ENCODE results near the gene C1orf198.
A peak's percentile ranks its signal among the peaks of the same experiment; 100 is the strongest.

C1orf198 gene

DNA sequence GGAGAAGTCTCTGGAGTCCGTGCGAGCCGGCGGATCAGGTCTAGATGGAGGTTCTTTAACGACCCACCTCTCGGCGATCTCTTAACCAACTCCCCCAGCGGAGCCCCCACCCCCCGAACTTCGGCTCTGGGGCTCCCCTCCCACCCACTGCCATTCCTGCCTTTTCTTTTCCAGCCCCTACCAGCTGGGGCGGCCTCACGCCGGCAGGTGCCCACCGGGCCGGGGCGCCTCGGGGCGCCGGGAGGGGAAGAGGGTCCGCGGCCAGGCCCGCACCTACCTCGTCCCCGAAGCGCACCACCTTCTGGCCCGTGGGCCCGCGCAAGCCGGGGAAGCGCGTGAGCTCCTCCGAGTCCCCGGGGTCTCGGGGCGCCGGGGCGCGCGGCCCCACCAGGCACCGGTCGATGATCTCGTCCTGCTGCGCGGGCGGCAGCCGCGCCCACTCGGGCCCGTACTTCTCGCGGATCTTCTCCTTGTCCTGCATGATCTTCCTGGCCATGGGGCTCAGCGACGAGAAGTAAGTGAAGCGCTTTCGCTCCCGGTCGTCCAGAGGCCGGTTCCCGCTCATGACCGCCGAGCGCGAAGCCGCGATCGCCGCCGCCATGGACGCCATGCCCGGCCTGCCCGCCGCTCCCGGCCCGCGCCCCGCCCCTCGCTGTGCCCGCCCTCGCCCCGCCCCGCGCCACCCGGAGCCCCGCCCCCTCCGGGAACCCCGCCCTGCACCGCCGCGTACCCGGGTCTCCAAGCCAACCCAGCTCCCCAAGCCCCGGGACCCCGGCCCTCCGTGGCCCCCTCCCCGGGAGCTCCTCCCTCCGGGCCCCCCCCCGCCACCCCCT, at the start of gene C1orf198:
Gene C1orf198, minus strand, starts transcription at position 619 of the 833 bp plus-strand sequence. Its CDS starts 9 bp downstream, at position 610.
- DNase-seq (ENCODE audit: low read depth in 2 of 2, low spot score in 1 of 2): peak; percentile 44 to 47

- DNase-seq (ENCODE audit: low read depth in 2 of 2, low spot score in 1 of 2): peak; percentile 44 to 66
Measured at GRCh38 chr1:230917284-230918135, 49.2 kb upstream of the C1orf198 start.

- DNase-seq (ENCODE audit: low read depth in 2 of 2, low spot score in 1 of 2): no peak
Measured at GRCh38 chr1:230916587-230917283, 48.4 kb upstream of the C1orf198 start.

DNA sequence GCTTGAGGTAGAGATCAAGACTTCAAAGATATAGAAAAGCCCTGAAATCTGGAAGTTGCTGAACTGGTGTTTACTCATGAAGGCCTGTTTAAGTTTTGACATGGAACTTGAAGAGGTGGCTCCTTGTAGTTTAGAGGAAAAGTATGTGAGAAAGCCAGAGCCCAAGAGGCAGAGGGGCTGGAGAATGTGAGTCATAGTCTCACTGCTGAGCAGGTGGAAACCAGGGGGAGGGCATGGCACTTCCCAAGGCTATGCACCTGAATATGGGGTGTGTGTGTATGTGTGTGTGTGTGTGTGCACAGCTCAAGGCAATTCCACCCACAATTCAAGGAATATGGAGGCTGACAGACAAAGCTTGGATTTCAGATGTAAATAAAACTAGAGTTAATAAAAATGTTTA, 46.8 kb upstream of the C1orf198 start:
- DNase-seq (ENCODE audit: low read depth in 2 of 2, low spot score in 1 of 2): no peak

GRCh38 chr1:230913496-230913895, 45.2 kb upstream of the C1orf198 start:
- no peak for DNase-seq (ENCODE audit: low read depth in 2 of 2, low spot score in 1 of 2)

GRCh38 chr1:230910755-230911117, 42.4 kb upstream of the C1orf198 start:
- DNase-seq (ENCODE audit: low read depth in 2 of 2, low spot score in 1 of 2): no peak

DNA sequence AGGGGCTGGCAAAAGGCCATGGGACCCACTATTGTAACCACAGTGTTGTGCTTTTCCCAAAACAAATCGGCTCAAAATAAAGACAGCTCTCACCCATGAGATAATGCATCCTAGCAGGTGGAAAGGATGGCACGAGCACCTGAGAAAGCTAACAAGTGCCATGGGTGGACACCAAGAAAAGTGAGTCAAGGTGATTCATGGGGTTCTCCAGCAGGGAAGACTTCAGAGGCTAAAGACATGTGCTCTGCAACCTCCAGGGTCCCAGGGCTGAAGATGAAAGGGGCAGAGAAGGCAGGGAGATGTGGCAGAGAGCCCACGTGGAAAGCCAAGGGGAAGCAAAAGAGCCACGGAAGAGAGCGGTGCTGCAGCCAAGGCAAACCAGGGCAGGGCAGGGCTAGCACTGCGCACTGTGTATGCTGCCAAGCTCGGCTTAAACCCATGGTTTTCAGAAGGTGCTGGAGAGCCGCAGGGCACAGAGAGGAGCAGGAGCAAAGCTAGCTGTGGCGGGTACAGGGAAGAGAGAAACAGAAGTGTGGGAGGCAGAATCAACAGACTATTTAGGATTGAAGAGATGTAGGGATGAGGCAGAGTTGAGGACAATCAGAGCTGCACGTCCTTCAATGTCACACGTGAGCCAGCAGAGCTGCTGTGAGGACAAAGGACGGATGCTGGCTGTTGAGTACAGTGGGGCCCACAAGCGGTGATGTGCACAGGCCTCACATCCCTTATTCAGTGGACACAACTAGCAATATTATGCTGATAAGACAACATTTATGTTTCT, 41.8 kb upstream of the C1orf198 start:
- DNase-seq (ENCODE audit: low read depth in 2 of 2, low spot score in 1 of 2): no peak

DNA sequence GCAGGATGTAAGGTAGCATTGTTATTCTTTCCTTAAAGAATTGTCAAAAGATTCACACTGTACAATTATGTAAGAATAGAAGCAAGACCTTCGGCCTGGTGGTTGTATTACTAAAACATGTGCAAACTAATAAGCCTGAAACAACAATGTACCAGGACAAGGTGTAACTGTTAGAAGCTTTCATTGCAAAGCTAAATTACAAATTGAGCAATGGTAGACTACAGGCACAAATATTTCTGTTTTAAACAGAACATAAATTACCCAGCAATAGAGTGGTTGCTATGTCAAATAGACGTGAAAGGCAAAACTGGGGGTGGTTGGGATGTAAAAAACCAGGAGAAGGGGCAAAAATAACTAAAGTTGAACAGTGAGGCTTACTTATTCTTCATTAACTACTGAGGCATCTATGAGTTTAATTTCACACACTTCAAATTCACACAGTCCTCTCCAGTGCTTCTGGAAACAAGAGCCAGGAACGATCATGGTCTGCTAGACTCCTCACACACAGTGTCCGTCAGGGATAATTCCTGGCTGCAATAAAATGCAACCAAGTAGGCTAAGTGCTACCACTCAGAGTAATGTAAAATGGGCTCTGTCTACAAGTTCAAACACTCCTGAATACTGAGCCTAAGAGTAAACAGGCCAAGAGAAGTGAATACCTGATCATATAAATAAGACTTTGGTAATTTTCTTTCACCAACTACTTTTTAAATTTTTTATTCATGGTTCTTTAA, 39.3 kb upstream of the C1orf198 start:
- no peak for DNase-seq (ENCODE audit: low read depth in 2 of 2, low spot score in 1 of 2)

GRCh38 chr1:230906226-230906625, 37.9 kb upstream of the C1orf198 start:
- no peak for DNase-seq (ENCODE audit: low read depth in 2 of 2, low spot score in 1 of 2)

DNA sequence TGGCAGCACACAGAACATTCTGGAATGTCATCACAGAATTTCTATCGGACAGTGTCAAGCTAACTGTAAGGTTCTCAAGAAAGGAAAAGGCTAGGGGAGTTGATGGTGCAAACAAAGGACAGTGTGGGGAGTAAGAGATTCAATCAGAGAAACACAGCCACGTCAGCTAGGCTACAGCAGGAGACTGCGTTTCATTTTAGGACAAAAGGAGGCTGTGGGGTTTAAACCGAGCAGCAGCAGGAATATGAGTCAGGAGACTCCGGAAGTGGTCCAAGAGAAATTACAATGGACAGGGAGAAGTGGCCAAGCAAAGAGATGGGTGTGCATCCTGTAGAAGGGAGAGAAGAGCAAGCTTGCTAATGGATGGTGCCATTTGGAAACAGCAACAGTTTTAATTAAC, 37.4 kb upstream of the C1orf198 start:
- DNase-seq (ENCODE audit: low read depth in 2 of 2, low spot score in 1 of 2): no peak

DNA sequence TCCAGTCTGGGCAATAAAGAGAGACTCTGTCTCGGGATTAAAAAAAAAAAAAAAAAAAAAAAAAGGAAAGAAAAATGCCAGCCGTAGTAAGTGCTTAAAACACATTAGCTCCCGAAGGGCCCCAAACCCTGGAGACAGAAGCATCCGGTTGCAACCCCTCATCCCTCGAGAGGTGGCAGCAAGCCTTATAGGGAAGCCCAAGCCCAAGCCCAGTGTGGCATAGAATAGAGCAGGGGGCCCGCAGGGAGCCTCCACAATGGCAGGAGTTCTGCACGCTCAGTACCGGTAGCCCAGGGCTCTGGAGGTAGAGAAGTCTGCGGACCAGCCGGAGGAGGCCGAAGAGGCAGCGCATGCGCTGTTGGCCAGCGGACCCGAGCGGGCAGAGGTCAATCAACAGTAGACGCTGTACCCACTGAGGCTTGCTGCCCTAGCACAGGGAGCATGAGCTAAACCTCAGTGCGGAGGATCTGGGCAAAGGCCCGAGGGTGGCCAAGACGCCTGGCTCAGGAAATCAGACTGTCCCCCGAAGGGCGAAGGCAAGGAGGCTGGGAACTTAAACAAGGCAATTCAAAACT, 34.1 kb upstream of the C1orf198 start:
- no peak for DNase-seq (ENCODE audit: low read depth in 2 of 2, low spot score in 1 of 2)

DNA sequence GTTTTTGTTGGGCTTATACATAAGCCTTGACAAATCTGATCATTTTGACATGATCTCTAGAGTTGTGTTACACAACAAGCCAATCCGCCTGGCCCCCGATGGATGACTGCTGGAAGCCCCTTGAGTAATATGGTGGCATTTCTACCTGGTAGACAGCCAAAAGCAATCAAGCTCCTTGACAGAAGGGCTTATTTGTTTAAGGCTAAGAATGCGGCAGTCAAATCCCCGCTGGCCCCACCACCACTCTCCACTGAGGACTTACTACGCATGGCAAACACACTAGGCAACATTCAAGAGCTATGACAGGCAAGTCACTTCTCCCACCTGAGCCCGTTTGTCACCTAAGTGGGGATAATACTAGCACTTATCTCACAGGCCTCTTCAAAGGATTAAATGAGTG, 33.4 kb upstream of the C1orf198 start:
- no peak for DNase-seq (ENCODE audit: low read depth in 2 of 2, low spot score in 1 of 2)

GRCh38 chr1:230900984-230901383, 32.7 kb upstream of the C1orf198 start:
- DNase-seq (ENCODE audit: low read depth in 2 of 2, low spot score in 1 of 2): no peak

- DNase-seq (ENCODE audit: low read depth in 2 of 2, low spot score in 1 of 2): no peak
Measured at GRCh38 chr1:230899841-230900251, 31.5 kb upstream of the C1orf198 start.

DNA sequence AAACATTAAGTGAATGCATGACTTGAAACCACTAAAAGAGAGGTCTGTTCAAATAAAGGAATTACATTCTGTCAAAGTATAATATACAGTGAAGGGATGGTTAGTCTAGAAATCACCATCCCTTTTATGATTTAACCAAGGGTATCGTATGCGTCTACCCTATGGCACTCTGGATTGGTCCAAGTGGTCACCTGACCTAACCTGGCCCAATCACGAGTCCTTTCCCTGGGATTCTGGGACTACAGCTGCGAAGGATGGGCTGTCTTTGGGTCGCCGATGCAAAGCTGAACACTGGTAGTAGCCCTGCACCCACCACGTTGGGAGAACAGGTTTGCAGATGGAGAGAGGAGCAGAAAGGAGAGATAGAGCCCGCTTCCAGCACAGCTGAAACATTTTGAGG, 30.4 kb upstream of the C1orf198 start:
- DNase-seq (ENCODE audit: low read depth in 2 of 2, low spot score in 1 of 2): no peak

DNA sequence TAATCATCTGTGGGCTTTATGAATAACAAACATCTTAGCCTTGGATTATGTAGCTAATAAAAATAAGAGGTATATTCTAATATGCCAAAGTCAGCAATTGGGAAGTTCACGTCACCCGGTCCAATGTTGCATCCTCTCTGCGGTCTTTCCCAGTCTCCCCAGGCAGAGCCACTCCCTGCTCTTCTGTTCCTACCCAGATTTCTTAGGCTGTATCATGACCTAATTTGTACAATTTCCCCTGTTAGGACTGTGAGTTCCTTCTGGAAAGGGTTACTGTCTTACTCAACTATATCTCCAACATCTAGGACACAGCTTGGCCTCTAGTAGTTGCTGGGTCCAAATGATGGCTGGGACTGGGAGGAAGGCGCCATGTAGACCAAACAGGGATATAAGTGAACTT, 29.8 kb upstream of the C1orf198 start:
- no peak for DNase-seq (ENCODE audit: low read depth in 2 of 2, low spot score in 1 of 2)

- no peak for DNase-seq (ENCODE audit: low read depth in 2 of 2, low spot score in 1 of 2)
Measured at GRCh38 chr1:230896779-230897178, 28.5 kb upstream of the C1orf198 start.

GRCh38 chr1:230895452-230895851, 27.1 kb upstream of the C1orf198 start:
- DNase-seq (ENCODE audit: low read depth in 2 of 2, low spot score in 1 of 2): no peak

DNA sequence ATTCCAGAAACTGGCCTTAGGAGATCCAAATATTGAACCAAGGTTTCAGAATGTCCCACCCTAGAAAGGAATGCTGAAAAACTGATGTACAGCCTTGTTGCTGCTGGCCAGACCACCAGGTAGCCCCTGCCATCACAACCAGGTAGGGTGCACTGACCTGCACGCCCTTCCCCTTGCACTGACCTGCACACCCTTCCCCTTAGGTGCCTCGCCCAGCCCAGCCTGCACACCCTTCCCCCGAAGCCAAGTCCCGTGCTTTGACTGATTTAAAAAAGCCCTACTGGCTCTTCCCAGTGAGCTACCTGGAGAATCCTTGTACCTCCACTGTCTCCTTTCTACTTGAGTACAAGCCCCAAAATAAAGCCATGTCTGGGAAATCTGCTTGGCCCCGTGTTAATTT, 26.3 kb upstream of the C1orf198 start:
- no peak for DNase-seq (ENCODE audit: low read depth in 2 of 2, low spot score in 1 of 2)

GRCh38 chr1:230894032-230894431, 25.7 kb upstream of the C1orf198 start:
- no peak for DNase-seq (ENCODE audit: low read depth in 2 of 2, low spot score in 1 of 2)
